ENCODE measurements around the gene GTF3A. TPM values are rescaled to one million over a fixed set of nuclear protein-coding genes. Genes with fewer than 3 reads are reported as not detected.

Gene GTF3A
- total and polyA plus RNA-seq, 9 of the 15 experiments (the other 6 are each of a cell fraction or from before 2014, with no cell fraction given) = 47.5 to 303 (median 174) TPM

DNA sequence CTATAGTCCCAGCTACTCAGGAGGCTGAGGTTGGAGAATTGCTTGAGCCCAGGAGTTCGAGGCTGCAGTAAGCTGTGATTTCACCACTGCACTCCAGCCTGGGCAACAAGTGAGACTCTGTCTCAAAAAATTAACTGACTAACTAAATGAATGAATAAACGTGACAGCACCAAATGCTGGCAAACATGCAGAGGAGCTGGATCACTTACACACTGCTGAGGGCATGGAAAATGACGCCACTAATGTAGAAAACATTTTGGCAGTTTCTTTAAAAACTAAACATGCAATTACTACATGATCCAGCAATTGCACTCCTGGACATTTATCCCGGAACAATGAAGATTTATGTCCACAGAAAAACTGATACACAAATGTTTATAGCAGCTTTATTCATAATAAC is 31.3 kb upstream of the GTF3A start:
- in situ Hi-C loops (cut with MboI) = no loop called here
- DNase-seq (ENCODE audit: extremely low read depth in 1 of 4, low spot score in 3 of 4) (no peak), FAIRE-seq (no peak), ATAC-seq (no peak)
- no peak overlapping the region for H3K4me2 ChIP-seq (ENCODE audit: insufficient read depth, low read length)
- no TSS peak for BruUV-seq (replicated peaks)
- no peaks in the 10 kb centered on the region for H3K4me1 ChIP-seq (replicated peaks in 1 of 2; ENCODE audit: control insufficient read depth in 2 of 2, insufficient read depth in 2 of 2, low read length in 2 of 2)
- no peak overlapping the region for H3K4me3 ChIP-seq
- H3K9me1 ChIP-seq (ENCODE audit: control insufficient read depth, insufficient read depth, low read length) = no peaks in the 10 kb centered on the region
- intact Hi-C loops (cut with micrococcal nuclease) = no loop called here
- H3K36me3 ChIP-seq (ENCODE audit: control insufficient read depth, insufficient read depth, low read length) = no peaks in the 10 kb centered on the region
- WGBS (ENCODE audit: insufficient coverage, low coverage, missing lambda C conversion rate) = 0% methylated on average over 3 of the region's 4 CpGs
- H3K79me2 ChIP-seq (ENCODE audit: control insufficient read depth, insufficient read depth, low read length) = no peaks in the 10 kb centered on the region
- H4K20me1 ChIP-seq (replicated peaks; ENCODE audit: control insufficient read depth, insufficient read depth, low read length) = no peaks in the 10 kb centered on the region
- H3K27me3 ChIP-seq (ENCODE audit: control insufficient read depth in 2 of 2, insufficient read depth in 2 of 2, low read length in 2 of 2) = peaks cover 6 to 15% of the 10 kb centered on the region in 2 experiments; a peak in 4 of 5 replicates
- H3K27ac ChIP-seq (ENCODE audit: extremely low read depth, low read depth, low read length) = no peak overlapping the region
- H2AFZ ChIP-seq (ENCODE audit: low read depth, low read length) = no peak overlapping the region
- POLR2A ChIA-PET = no interaction called here
- no peak overlapping the region for H3K9ac ChIP-seq (ENCODE audit: insufficient read depth in 1 of 2, low read depth in 2 of 2, low read length in 2 of 2)
- CTCF ChIA-PET (ENCODE audit: low intra/inter-chr PET ratio) = no interaction called here
- no peaks in the 10 kb centered on the region for H3K9me3 ChIP-seq (replicated peaks; ENCODE audit: control insufficient read depth, insufficient read depth, low read depth, low read length)
- TF ChIP-seq, protein P1, sequence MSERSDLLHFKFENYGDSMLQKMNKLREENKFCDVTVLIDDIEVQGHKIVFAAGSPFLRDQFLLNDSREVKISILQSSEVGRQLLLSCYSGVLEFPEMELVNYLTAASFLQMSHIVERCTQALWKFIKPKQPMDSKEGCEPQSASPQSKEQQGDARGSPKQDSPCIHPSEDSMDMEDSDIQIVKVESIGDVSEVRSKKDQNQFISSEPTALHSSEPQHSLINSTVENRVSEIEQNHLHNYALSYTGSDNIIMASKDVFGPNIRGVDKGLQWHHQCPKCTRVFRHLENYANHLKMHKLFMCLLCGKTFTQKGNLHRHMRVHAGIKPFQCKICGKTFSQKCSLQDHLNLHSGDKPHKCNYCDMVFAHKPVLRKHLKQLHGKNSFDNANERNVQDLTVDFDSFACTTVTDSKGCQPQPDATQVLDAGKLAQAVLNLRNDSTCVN (CRISPR knock-in tag; IDR thresholded peaks at IDR 0.05) = no peak
- TF ChIP-seq CREM (IDR thresholded peaks at IDR 0.05; ENCODE audit: low read depth) = no peak
- TF ChIP-seq NONO (IDR thresholded peaks at IDR 0.05; ENCODE audit: low read depth in 2 of 2, low read length in 1 of 2) = no peak
- TF ChIP-seq TOE1 (IDR thresholded peaks at IDR 0.05; ENCODE audit: borderline replicate concordance) = no peak
- no peak for TF ChIP-seq TOE1 (CRISPR knock-in tag; IDR thresholded peaks at IDR 0.05; ENCODE audit: borderline replicate concordance, low read depth)
- TF ChIP-seq, protein P2, sequence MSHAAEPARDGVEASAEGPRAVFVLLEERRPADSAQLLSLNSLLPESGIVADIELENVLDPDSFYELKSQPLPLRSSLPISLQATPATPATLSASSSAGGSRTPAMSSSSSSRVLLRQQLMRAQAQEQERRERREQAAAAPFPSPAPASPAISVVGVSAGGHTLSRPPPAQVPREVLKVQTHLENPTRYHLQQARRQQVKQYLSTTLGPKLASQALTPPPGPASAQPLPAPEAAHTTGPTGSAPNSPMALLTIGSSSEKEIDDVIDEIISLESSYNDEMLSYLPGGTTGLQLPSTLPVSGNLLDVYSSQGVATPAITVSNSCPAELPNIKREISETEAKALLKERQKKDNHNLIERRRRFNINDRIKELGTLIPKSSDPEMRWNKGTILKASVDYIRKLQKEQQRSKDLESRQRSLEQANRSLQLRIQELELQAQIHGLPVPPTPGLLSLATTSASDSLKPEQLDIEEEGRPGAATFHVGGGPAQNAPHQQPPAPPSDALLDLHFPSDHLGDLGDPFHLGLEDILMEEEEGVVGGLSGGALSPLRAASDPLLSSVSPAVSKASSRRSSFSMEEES (CRISPR knock-in tag; IDR thresholded peaks at IDR 0.05) = no peak
- no peak for TF ChIP-seq TAL1 (IDR thresholded peaks at IDR 0.05)
- TF ChIP-seq ZNF507 (tag; conservative IDR thresholded peaks at IDR 0.05) = no peak
- TF ChIP-seq ZNF253 (CRISPR knock-in tag; conservative IDR thresholded peaks at IDR 0.05) = no peak
- TF ChIP-seq ZNF696 (CRISPR knock-in tag; conservative IDR thresholded peaks at IDR 0.05) = no peak
- TF ChIP-seq PTRF (tag; IDR thresholded peaks at IDR 0.05) = no peak
- TF ChIP-seq ZFP1 (CRISPR knock-in tag; IDR thresholded peaks at IDR 0.05) = no peak
- TF ChIP-seq, protein P3, sequence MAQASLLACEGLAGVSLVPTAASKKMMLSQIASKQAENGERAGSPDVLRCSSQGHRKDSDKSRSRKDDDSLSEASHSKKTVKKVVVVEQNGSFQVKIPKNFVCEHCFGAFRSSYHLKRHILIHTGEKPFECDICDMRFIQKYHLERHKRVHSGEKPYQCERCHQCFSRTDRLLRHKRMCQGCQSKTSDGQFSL (CRISPR knock-in tag; IDR thresholded peaks at IDR 0.05) = no peak
- TF ChIP-seq, protein P3 (tag; IDR thresholded peaks at IDR 0.05) = no peak
- TF ChIP-seq MAFG (tag; conservative IDR thresholded peaks at IDR 0.05) = no peak
- TF ChIP-seq MXI1 (IDR thresholded peaks at IDR 0.05; ENCODE audit: low read depth, low read length) = no peak
- TF ChIP-seq, protein P4, sequence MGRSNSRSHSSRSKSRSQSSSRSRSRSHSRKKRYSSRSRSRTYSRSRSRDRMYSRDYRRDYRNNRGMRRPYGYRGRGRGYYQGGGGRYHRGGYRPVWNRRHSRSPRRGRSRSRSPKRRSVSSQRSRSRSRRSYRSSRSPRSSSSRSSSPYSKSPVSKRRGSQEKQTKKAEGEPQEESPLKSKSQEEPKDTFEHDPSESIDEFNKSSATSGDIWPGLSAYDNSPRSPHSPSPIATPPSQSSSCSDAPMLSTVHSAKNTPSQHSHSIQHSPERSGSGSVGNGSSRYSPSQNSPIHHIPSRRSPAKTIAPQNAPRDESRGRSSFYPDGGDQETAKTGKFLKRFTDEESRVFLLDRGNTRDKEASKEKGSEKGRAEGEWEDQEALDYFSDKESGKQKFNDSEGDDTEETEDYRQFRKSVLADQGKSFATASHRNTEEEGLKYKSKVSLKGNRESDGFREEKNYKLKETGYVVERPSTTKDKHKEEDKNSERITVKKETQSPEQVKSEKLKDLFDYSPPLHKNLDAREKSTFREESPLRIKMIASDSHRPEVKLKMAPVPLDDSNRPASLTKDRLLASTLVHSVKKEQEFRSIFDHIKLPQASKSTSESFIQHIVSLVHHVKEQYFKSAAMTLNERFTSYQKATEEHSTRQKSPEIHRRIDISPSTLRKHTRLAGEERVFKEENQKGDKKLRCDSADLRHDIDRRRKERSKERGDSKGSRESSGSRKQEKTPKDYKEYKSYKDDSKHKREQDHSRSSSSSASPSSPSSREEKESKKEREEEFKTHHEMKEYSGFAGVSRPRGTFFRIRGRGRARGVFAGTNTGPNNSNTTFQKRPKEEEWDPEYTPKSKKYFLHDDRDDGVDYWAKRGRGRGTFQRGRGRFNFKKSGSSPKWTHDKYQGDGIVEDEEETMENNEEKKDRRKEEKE (IDR thresholded peaks at IDR 0.05; ENCODE audit: borderline replicate concordance in 1 of 2, control insufficient read depth in 1 of 2, low read depth in 2 of 2, low read length in 1 of 2) = no peak
- no peak for TF ChIP-seq CBX1 (IDR thresholded peaks at IDR 0.05; ENCODE audit: low read depth)

Measured in K562 (cell line).